K562 (cell line): ENCODE measurements around the gene SYNJ2. TPM values are rescaled to one million over a fixed set of nuclear protein-coding genes. Genes with fewer than 3 reads are reported as not detected.

Experiments
- BCOR ChIP-seq: fragments of 450-650 bp; IDR thresholded peaks from 2 replicates; pipeline ENCODE4 v1.6.1; 2016
- BRF1 ChIP-seq: IDR thresholded peaks from 3 replicates; pipeline ENCODE4 v1.6.1; 2011; ENCODE audit warnings: borderline replicate concordance, mild to moderate bottlenecking; ENCODE audit not compliant: insufficient read length; ENCODE audit errors: extremely low read depth
- CBX3 ChIP-seq, 2 experiments: IDR thresholded peaks; 1 replicate in 1 of 2; 2 replicates in 1 of 2; pipeline ENCODE4 v1.6.1; 2012; ENCODE audit warnings: inconsistent platforms in 2 of 2, low read length in 2 of 2, borderline replicate concordance in 1 of 2, control low read depth in 1 of 2
- CBX8 ChIP-seq: fragments of 200-600 bp; sonication (generic); IDR thresholded peaks from 2 replicates; pipeline ENCODE4 v1.6.1; 2012; ENCODE audit warnings: borderline replicate concordance, mixed run types, low read depth, mild to moderate bottlenecking, moderate library complexity, mixed read lengths, low read length, control low read depth, inconsistent platforms; ENCODE audit not compliant: poor library complexity, severe bottlenecking; ENCODE audit errors: extremely low read depth
- FOS ChIP-seq: IDR thresholded peaks from 3 replicates; pipeline ENCODE4 v1.6.1; 2011; ENCODE audit not compliant: insufficient read length; ENCODE audit errors: extremely low read depth
- FOXJ2 ChIP-seq: fragments of 200-800 bp; sonication (Bioruptor generic); IDR thresholded peaks from 2 replicates; pipeline ENCODE4 v1.6.1; 2016; ENCODE audit warnings: missing genetic modification characterization, missing compliant biosample characterization
- HMGN3 ChIP-seq: IDR thresholded peaks from 2 replicates; pipeline ENCODE4 v1.6.1; 2011; ENCODE audit warnings: borderline replicate concordance, low read depth, mild to moderate bottlenecking, mixed read lengths, low read length; ENCODE audit not compliant: insufficient read length; ENCODE audit errors: extremely low read depth
- JUN ChIP-seq, 2 experiments: sonication (generic) in 1 of 2; formaldehyde crosslinking in 1 of 2; IDR thresholded peaks; 2 replicates each; pipeline versions ENCODE4 v1.6.1 to v1.8.0; 2012 to 2022; ENCODE audit warnings: borderline replicate concordance in 2 of 2, mild to moderate bottlenecking in 2 of 2, improper control_type of control experiment in 1 of 2, low read depth in 1 of 2, low read length in 1 of 2, missing genetic modification reagents in 1 of 2
- JUNB ChIP-seq: fragments of 450-650 bp; formaldehyde crosslinking; conservative IDR thresholded peaks from 2 replicates; pipeline ENCODE4 v1.4.0; 2020; ENCODE audit warnings: mild to moderate bottlenecking
- MEIS2 ChIP-seq: fragments of 450-650 bp; IDR thresholded peaks from 2 replicates; pipeline ENCODE4 v1.6.1; 2014; ENCODE audit warnings: mild to moderate bottlenecking; ENCODE audit not compliant: partially characterized antibody
- PTRF ChIP-seq: fragments of 450-650 bp; IDR thresholded peaks from 2 replicates; pipeline ENCODE4 v1.6.1; 2016; ENCODE audit warnings: mild to moderate bottlenecking, missing genetic modification characterization, missing compliant biosample characterization
- SMAD1 ChIP-seq: fragments of 150-350 bp; IDR thresholded peaks from 2 replicates; pipeline ENCODE4 v1.6.1; 2014; ENCODE audit warnings: low read length, low read depth; ENCODE audit not compliant: partially characterized antibody
- SP1 ChIP-seq: sonication (generic); formaldehyde crosslinking; IDR thresholded peaks from 2 replicates; pipeline ENCODE4 v1.8.1; 2022; ENCODE audit warnings: mild to moderate bottlenecking, missing genetic modification reagents
- SREBF1 ChIP-seq: fragments of 150-350 bp; IDR thresholded peaks from 2 replicates; pipeline ENCODE4 v1.6.1; 2014; ENCODE audit warnings: antibody characterized with exemption, low read depth, low read length, borderline replicate concordance
- STAT5B ChIP-seq: fragments of 250-450 bp; sonication (Bioruptor Pico); IDR thresholded peaks from 2 replicates; pipeline ENCODE4 v1.8.0; 2021; ENCODE audit warnings: mild to moderate bottlenecking, inconsistent platforms
- TEAD2 ChIP-seq: fragments of 450-650 bp; IDR thresholded peaks from 2 replicates; pipeline ENCODE4 v1.6.1; 2016; ENCODE audit warnings: missing genetic modification characterization, control low read depth, missing compliant biosample characterization
- TRIM24 ChIP-seq, 2 experiments: fragments of 450-650 bp; IDR thresholded peaks; 2 replicates each; pipeline ENCODE4 v1.6.1; 2016
- XRCC3 ChIP-seq: fragments of 450-650 bp; IDR thresholded peaks from 2 replicates; pipeline ENCODE4 v1.6.1; 2017; ENCODE audit warnings: mild to moderate bottlenecking, moderate library complexity
- ZC3H4 ChIP-seq: sonication (generic); formaldehyde crosslinking; IDR thresholded peaks from 2 replicates; pipeline ENCODE4 v1.9.0; 2021; ENCODE audit warnings: missing genetic modification reagents, borderline replicate concordance
- ZNF134 ChIP-seq: fragments of 250-450 bp; sonication (Bioruptor Pico); conservative IDR thresholded peaks from 2 replicates; pipeline ENCODE4 v1.4.0; 2020
- ZNF311 ChIP-seq: fragments of 250-450 bp; sonication (Bioruptor Pico); IDR thresholded peaks from 2 replicates; pipeline ENCODE4 v1.4.0; 2020; ENCODE audit warnings: mild to moderate bottlenecking, moderate library complexity
- ZNF695 ChIP-seq: fragments of 450-650 bp; formaldehyde crosslinking; IDR thresholded peaks from 2 replicates; pipeline ENCODE4 v1.4.0; 2020; ENCODE audit warnings: mild to moderate bottlenecking, moderate library complexity
- ZNF764 ChIP-seq: fragments of 250-450 bp; sonication (Bioruptor Pico); IDR thresholded peaks from 2 replicates; pipeline ENCODE4 v1.4.0; 2020; ENCODE audit warnings: low read depth, mild to moderate bottlenecking, moderate library complexity
- polyA plus RNA-seq, 8 experiments: library from polyadenylated mRNA; depleted of rRNA in 4 of 8; stranded (reverse) in 5 of 8; unstranded in 3 of 8; fragments of >200 nt; fragmentation: Nextera tagmentation in 2 of 8; fragmentation: Illumina TruSeq in 1 of 8; extraction: Ambion mirVana in 2 of 8; extraction: Trizol in 1 of 8; gene quantifications; 2 replicates each; pipeline versions ENCODE4 v1.2.1 to v1.2.3, GENCODE V29; 2011 to 2014; ENCODE audit warnings: inconsistent platforms in 1 of 8, missing spikeins in 1 of 8
- total RNA-seq, 7 experiments: library from RNA; depleted of rRNA in 6 of 7; stranded (reverse); fragments of >200 nt in 6 of 7; fragmentation: Illumina TruSeq in 2 of 7; extraction: Trizol in 2 of 7; gene quantifications; 2 replicates each; pipeline versions ENCODE4 v1.2.1 to v1.2.3, GENCODE V29; 2011 to 2021; ENCODE audit warnings: low replicate concordance in 1 of 7
- TF ChIP-seq, protein P1 (sequence below): fragments of 250-450 bp; sonication (Bioruptor Pico); IDR thresholded peaks from 2 replicates; pipeline ENCODE4 v1.8.0; 2021; ENCODE audit warnings: moderate library complexity, mild to moderate bottlenecking, inconsistent platforms
- TF ChIP-seq, protein P2 (sequence below): sonication (generic); formaldehyde crosslinking; IDR thresholded peaks from 2 replicates; pipeline ENCODE4 v1.8.0; 2022; ENCODE audit warnings: mild to moderate bottlenecking, low read depth, missing genetic modification reagents

The SYNJ2 gene
- total and polyA plus RNA-seq, 9 of the 15 experiments (the other 6 are each of a cell fraction or from before 2014, with no cell fraction given) = 3.0 to 27.7 (median 17.8) TPM

DNA sequence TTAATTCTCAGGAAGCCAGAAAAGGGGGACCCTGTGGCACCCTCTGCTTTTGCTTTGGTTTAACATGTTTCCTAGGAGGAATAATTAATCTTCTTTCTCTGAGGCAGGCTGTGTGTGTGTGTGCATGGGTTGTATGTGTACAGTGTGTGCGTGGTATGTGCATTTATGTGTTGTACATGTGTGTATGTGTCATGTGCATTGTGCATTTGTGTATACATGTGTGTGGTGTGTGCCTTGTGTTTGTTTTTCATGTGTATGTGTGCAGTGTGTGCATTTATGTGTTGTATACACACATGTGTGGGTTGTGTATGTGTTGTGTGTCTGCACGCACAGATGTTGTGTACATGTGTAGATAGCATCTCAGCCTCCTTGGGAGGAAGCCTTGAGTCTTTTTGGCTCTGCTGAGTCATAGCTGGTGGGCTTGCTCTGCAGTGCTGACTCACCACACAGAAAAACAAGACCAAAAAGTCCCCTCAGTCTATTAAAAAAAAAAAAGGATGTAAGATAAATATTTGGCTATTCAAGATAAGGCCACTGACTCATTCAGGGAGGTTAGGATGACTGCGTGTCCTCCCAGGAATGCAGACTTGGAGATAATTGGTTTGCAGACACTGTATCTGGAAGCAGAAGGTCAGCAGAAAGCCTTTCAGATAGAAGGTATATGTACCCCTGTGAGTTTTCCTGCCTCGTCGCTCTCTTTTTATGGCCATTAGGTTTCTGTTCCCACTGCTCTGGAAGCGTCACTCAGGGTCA lies 58.6 kb downstream of the SYNJ2 start (continued):
- TF ChIP-seq, protein P1, sequence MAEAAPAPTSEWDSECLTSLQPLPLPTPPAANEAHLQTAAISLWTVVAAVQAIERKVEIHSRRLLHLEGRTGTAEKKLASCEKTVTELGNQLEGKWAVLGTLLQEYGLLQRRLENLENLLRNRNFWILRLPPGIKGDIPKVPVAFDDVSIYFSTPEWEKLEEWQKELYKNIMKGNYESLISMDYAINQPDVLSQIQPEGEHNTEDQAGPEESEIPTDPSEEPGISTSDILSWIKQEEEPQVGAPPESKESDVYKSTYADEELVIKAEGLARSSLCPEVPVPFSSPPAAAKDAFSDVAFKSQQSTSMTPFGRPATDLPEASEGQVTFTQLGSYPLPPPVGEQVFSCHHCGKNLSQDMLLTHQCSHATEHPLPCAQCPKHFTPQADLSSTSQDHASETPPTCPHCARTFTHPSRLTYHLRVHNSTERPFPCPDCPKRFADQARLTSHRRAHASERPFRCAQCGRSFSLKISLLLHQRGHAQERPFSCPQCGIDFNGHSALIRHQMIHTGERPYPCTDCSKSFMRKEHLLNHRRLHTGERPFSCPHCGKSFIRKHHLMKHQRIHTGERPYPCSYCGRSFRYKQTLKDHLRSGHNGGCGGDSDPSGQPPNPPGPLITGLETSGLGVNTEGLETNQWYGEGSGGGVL (CRISPR knock-in tag) = no peak
- peak; percentile 83 for TF ChIP-seq FOS
- TF ChIP-seq SP1 (CRISPR knock-in tag) = peak; percentile 74
- peak; percentile 98 for TF ChIP-seq JUNB (CRISPR knock-in tag)
- no peak for TF ChIP-seq SREBF1
- peak; percentile 81 for TF ChIP-seq BCOR
- TF ChIP-seq SMAD1 = no peak
- TF ChIP-seq, protein P2, sequence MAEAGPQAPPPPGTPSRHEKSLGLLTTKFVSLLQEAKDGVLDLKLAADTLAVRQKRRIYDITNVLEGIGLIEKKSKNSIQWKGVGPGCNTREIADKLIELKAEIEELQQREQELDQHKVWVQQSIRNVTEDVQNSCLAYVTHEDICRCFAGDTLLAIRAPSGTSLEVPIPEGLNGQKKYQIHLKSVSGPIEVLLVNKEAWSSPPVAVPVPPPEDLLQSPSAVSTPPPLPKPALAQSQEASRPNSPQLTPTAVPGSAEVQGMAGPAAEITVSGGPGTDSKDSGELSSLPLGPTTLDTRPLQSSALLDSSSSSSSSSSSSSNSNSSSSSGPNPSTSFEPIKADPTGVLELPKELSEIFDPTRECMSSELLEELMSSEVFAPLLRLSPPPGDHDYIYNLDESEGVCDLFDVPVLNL (CRISPR knock-in tag) = no peak
- TF ChIP-seq ZNF134 (CRISPR knock-in tag) = no peak
- TF ChIP-seq CBX3 (IDR thresholded peaks at IDR 0.05; ENCODE audit: borderline replicate concordance in 1 of 2, low read length in 2 of 2) = 0 out of 3 replicates have a peak, but pooled peaks of 1 of the 2 experiments have one; percentile 69
- no peak for TF ChIP-seq ZC3H4 (CRISPR knock-in tag)
- no peak for TF ChIP-seq STAT5B
- no peak for TF ChIP-seq BRF1
- TF ChIP-seq TEAD2 (tag) = peak; percentile 96
- TF ChIP-seq ZNF311 = no peak
- peak; percentile 19 for TF ChIP-seq MEIS2
- no peak for TF ChIP-seq CBX8
- TF ChIP-seq ZNF764 = no peak
- peak; percentile 85 to 88 for TF ChIP-seq TRIM24 (IDR thresholded peaks at IDR 0.05)
- TF ChIP-seq ZNF695 (CRISPR knock-in tag) = no peak
- peak; percentile 86 for TF ChIP-seq FOXJ2
- no peak for TF ChIP-seq PTRF (tag)
- no peak for TF ChIP-seq XRCC3
- peak; percentile 59 for TF ChIP-seq HMGN3
- peak; percentile 99 for TF ChIP-seq JUN (IDR thresholded peaks at IDR 0.05; ENCODE audit: borderline replicate concordance, low read depth, low read length)
- TF ChIP-seq JUN (CRISPR knock-in tag; IDR thresholded peaks at IDR 0.05; ENCODE audit: borderline replicate concordance) = peak; percentile 96
